PC-9 (cell line): ENCODE measurements around the gene KRT32. TPM values are rescaled to one million over a fixed set of nuclear protein-coding genes. Genes with fewer than 3 reads are reported as not detected.

Experiments used
- BruUV-seq: library from RNA; stranded (reverse); fragments of 400-500 nt; replicated peaks from 2 replicates; lab custom pipeline; 2021; lab: Mats Ljungman, UMichigan
- CTCF ChIA-PET: fragments of 300-600 bp; sonication (Branson Sonifier 250); formaldehyde crosslinking; loops from one replicate; lab custom pipeline; 2022; ENCODE audit warnings: antibody characterized with exemption; lab: Charles Lee
- POLR2A ChIA-PET: fragments of 300-600 bp; sonication (Branson Sonifier 250); formaldehyde crosslinking; loops from one replicate; lab custom pipeline; 2022; ENCODE audit warnings: antibody characterized with exemption; ENCODE audit not compliant: unreplicated experiment; lab: Charles Lee
- DNase-seq, 2 experiments: peaks; one replicate each; pipeline versions ENCODE4 v3.0.0 to v3.0.0-alpha.2; 2015 to 2022; ENCODE audit warnings: mixed read lengths in 1 of 2
- H2AFZ ChIP-seq: fragments of 200-600 bp; sonication (generic); 2 replicates; pipeline ENCODE4 v1.8.1; 2017; ENCODE audit warnings: antibody characterized with exemption
- H3F3A ChIP-seq: fragments of 200-600 bp; sonication (generic); 2 replicates; pipeline ENCODE4 v1.8.1; 2017; ENCODE audit warnings: antibody characterized with exemption, mild to moderate bottlenecking, low read depth; ENCODE audit not compliant: insufficient read depth
- H3K27ac ChIP-seq: fragments of 200-600 bp; sonication (generic); 2 replicates; pipeline ENCODE4 v1.6.1; 2016; ENCODE audit warnings: mixed run types
- H3K27me3 ChIP-seq: fragments of 200-600 bp; sonication (generic); 2 replicates; pipeline ENCODE4 v1.6.1; 2016; ENCODE audit warnings: low read depth, mixed run types; ENCODE audit not compliant: insufficient read depth
- H3K36me3 ChIP-seq: fragments of 200-600 bp; sonication (generic); 2 replicates; pipeline ENCODE4 v1.6.1; 2016; ENCODE audit warnings: low read depth, mixed run types
- H3K4me1 ChIP-seq: fragments of 200-600 bp; sonication (generic); replicated peaks from 2 replicates; pipeline ENCODE4 v1.6.1; 2016; ENCODE audit warnings: mixed run types; ENCODE audit not compliant: insufficient read depth
- H3K4me2 ChIP-seq: fragments of 200-600 bp; sonication (generic); 2 replicates; pipeline ENCODE4 v1.6.1; 2017; ENCODE audit warnings: mixed run types
- H3K4me3 ChIP-seq: fragments of 200-600 bp; sonication (generic); 2 replicates; pipeline ENCODE4 v1.6.1; 2016; ENCODE audit warnings: mixed run types
- H3K79me2 ChIP-seq: fragments of 200-600 bp; sonication (generic); 2 replicates; pipeline ENCODE4 v1.6.1; 2017; ENCODE audit warnings: low read depth, mixed run types
- H3K9me2 ChIP-seq: fragments of 200-600 bp; sonication (generic); 2 replicates; pipeline ENCODE4 v1.8.1; 2017; ENCODE audit warnings: mild to moderate bottlenecking; ENCODE audit not compliant: insufficient read depth
- H3K9me3 ChIP-seq: fragments of 200-600 bp; sonication (generic); 2 replicates; pipeline ENCODE4 v1.8.1; 2016; ENCODE audit warnings: low read depth; ENCODE audit not compliant: insufficient read depth
- H4K20me1 ChIP-seq: fragments of 200-600 bp; sonication (generic); 2 replicates; pipeline ENCODE4 v1.8.1; 2017; ENCODE audit not compliant: insufficient read depth
- EZH2 ChIP-seq: fragments of 200-600 bp; sonication (generic); IDR thresholded peaks from 2 replicates; pipeline ENCODE4 v1.8.0; 2017; ENCODE audit warnings: antibody characterized with exemption, low read depth
- intact Hi-C: fragments of 100-400 bp; cut with micrococcal nuclease; formaldehyde crosslinking; loops from one replicate; pipeline ENCODE4 v1.10.0; 2022; ENCODE audit not compliant: unreplicated experiment
- total RNA-seq: library from RNA; stranded (reverse); gene quantifications from 2 replicates; pipeline ENCODE4 v1.2.3, GENCODE V29; 2021
- TF ChIP-seq, protein P1 (sequence below): fragments of 200-600 bp; sonication (generic); conservative IDR thresholded peaks from 2 replicates; pipeline ENCODE4 v1.6.1; 2017; ENCODE audit warnings: mixed run types, antibody characterized with exemption, mild to moderate bottlenecking, moderate library complexity

Gene KRT32
- total RNA-seq, 1 experiment from 2014 or later: not detected

DNA sequence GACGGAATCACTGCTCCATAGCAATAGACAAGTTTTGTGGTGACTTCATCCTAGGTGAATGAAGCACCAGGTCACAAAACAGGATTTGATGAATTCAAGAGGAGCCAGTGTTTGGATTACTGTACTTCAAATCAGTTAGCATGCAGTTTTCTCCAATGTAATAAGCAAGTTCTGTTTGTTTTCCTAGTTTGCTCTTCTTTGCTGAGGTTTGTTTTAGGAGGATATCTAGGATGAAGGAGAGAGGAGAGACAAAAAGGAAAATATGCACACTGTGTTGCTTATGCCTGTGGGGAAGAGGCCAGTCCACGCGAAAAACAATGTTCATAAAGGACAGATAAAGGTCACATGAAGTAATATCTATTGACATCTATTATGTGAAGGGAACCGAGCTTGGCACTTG, 51.8 kb downstream of the KRT32 start:
- no peaks in the 10 kb centered on the region for H3K79me2 ChIP-seq
- H3K27ac ChIP-seq: peak overlapping the region; percentile 43; the same call in 1 of the 2 replicates
- H3K9me2 ChIP-seq: no peaks in the 10 kb centered on the region
- H3K27me3 ChIP-seq: no peaks in the 10 kb centered on the region
- no peak overlapping the region for H2AFZ ChIP-seq
- intact Hi-C loops: loop anchor here (5.0 kb wide), 2 partner anchors 252 to 508 kb away; no protein-coding TSS in a partner anchor
- H3F3A ChIP-seq: peaks cover 40% of the 10 kb centered on the region
- H4K20me1 ChIP-seq: no peaks in the 10 kb centered on the region
- no peaks in the 10 kb centered on the region for H3K9me3 ChIP-seq
- no peak for DNase-seq
- BruUV-seq: no TSS peak
- no peaks in the 10 kb centered on the region for H3K36me3 ChIP-seq
- TF ChIP-seq EZH2: no peak
- TF ChIP-seq, protein P1, sequence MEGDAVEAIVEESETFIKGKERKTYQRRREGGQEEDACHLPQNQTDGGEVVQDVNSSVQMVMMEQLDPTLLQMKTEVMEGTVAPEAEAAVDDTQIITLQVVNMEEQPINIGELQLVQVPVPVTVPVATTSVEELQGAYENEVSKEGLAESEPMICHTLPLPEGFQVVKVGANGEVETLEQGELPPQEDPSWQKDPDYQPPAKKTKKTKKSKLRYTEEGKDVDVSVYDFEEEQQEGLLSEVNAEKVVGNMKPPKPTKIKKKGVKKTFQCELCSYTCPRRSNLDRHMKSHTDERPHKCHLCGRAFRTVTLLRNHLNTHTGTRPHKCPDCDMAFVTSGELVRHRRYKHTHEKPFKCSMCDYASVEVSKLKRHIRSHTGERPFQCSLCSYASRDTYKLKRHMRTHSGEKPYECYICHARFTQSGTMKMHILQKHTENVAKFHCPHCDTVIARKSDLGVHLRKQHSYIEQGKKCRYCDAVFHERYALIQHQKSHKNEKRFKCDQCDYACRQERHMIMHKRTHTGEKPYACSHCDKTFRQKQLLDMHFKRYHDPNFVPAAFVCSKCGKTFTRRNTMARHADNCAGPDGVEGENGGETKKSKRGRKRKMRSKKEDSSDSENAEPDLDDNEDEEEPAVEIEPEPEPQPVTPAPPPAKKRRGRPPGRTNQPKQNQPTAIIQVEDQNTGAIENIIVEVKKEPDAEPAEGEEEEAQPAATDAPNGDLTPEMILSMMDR: no peak
- POLR2A ChIA-PET: interaction anchor here (0.6 to 0.7 kb wide), 3 partner anchors 81 to 596 kb away, joined by 5 to 20 read pairs (median 14); no protein-coding TSS in a partner anchor
- CTCF ChIA-PET: no interaction called here
- H3K4me2 ChIP-seq: no peak overlapping the region
- peaks cover 62% of the 10 kb centered on the region for H3K4me1 ChIP-seq
- no peak overlapping the region for H3K4me3 ChIP-seq

DNA sequence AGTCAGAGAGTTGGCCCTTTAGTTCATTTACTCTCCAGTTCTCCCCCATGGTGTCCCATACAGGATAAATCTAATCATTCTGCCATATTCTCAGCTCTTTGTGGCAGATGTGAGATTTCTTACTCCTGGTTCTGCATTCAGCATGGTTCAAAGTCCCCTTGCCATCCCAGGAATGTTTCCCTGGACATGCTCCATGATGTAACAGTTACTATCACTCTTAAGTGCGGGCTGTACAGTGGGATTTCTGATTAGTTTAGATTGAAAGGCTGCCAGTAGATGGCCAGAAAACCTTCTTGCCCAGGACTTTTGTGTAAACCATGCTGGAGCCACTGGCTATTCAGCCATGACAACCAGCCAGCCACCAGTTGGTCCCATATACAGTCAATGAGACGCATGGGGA, 53.2 kb downstream of the KRT32 start:
- peaks cover 48% of the 10 kb centered on the region for H3K4me1 ChIP-seq
- no peak for DNase-seq
- POLR2A ChIA-PET: no interaction called here
- H3K4me3 ChIP-seq: no peak overlapping the region
- H3K27ac ChIP-seq: no peak overlapping the region
- CTCF ChIA-PET: no interaction called here
- H3K27me3 ChIP-seq: no peaks in the 10 kb centered on the region
- H3F3A ChIP-seq: peaks cover 33% of the 10 kb centered on the region
- BruUV-seq: no TSS peak
- intact Hi-C loops: no loop called here
- H4K20me1 ChIP-seq: no peaks in the 10 kb centered on the region
- no peak for TF ChIP-seq EZH2
- TF ChIP-seq, protein P1: no peak
- H2AFZ ChIP-seq: no peak overlapping the region
- H3K36me3 ChIP-seq: no peaks in the 10 kb centered on the region
- H3K4me2 ChIP-seq: no peak overlapping the region
- no peaks in the 10 kb centered on the region for H3K9me2 ChIP-seq
- H3K9me3 ChIP-seq: no peaks in the 10 kb centered on the region
- no peaks in the 10 kb centered on the region for H3K79me2 ChIP-seq

DNA sequence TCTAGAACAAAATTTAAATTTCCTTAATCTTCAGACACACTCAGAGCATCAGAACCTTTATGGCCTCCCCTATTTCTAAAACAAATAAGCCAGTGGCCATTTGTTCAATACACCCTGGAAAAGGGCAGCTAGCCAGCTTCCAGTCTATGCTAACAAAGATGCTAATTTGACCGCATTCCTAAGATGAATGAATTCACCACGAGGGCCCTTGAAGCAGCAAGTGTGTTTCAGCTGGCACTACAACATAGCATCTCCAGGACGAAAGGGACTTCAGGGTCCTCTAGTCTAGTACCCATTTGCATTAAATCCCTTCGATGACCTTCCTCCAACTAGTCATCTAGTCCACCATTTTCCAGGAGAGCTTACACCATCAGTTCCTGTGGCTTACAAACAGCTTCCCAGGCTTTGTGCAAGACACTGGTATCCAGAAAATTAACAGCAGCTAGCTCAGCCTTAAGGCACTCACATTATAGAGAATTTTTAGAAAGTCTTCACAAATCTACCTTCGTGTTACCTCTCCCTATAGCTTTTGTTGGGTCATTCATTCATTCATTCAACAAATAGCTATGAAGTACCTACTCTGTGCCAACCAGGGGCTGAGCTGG, 53.7 kb downstream of the KRT32 start:
- Histone ChIP-seq H3K9me3 (no peaks in the 10 kb centered on the region), H3K79me2 (no peaks in the 10 kb centered on the region), H3K27ac (no peak overlapping the region), H3K4me3 (no peak overlapping the region), H4K20me1 (no peaks in the 10 kb centered on the region), H3K4me1 (peaks cover 42% of the 10 kb centered on the region), H3K36me3 (no peaks in the 10 kb centered on the region), H2AFZ (no peak overlapping the region), H3F3A (peaks cover 28% of the 10 kb centered on the region), H3K9me2 (no peaks in the 10 kb centered on the region), H3K27me3 (no peaks in the 10 kb centered on the region), H3K4me2 (no peak overlapping the region)
- no peak for DNase-seq
- CTCF ChIA-PET: no interaction called here
- no peak for TF ChIP-seq EZH2
- TF ChIP-seq, protein P1: no peak
- BruUV-seq: no TSS peak
- intact Hi-C loops: no loop called here
- POLR2A ChIA-PET: no interaction called here
